ENCODE measurements around the gene ACKR3. TPM values are rescaled to one million over a fixed set of nuclear protein-coding genes. Genes with fewer than 3 reads are reported as not detected.

The ACKR3 gene
- total and polyA plus RNA-seq, 2 donors (not counting 1 experiment from before 2014, with no cell fraction given) = 7.1 to 15.3 TPM

DNA sequence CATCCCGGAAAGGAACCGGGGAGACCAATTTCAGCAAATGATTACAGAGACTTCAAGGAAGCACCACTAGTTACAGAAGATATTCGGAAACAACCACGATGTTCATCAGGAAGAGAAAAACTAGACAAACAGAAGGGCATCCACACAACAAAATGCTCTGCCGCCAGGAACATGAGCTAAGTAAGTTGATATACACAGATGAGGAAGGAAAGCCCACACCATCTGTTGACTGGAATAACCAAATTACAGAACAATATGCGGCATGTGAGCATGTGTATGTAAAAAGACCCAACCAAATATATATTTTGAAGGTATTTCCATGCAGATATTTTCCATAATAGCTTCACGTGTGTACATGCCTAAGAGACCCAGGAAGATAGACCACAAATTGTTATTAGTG, 47.0 kb downstream of the ACKR3 start:
- TF ChIP-seq, protein P1, sequence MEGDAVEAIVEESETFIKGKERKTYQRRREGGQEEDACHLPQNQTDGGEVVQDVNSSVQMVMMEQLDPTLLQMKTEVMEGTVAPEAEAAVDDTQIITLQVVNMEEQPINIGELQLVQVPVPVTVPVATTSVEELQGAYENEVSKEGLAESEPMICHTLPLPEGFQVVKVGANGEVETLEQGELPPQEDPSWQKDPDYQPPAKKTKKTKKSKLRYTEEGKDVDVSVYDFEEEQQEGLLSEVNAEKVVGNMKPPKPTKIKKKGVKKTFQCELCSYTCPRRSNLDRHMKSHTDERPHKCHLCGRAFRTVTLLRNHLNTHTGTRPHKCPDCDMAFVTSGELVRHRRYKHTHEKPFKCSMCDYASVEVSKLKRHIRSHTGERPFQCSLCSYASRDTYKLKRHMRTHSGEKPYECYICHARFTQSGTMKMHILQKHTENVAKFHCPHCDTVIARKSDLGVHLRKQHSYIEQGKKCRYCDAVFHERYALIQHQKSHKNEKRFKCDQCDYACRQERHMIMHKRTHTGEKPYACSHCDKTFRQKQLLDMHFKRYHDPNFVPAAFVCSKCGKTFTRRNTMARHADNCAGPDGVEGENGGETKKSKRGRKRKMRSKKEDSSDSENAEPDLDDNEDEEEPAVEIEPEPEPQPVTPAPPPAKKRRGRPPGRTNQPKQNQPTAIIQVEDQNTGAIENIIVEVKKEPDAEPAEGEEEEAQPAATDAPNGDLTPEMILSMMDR (IDR thresholded peaks at IDR 0.05) = no peak
- TF ChIP-seq EZH2 (IDR thresholded peaks at IDR 0.05; ENCODE audit: borderline replicate concordance, insufficient read depth, low read depth, low read length, poor library complexity, severe bottlenecking) = no peak
- Histone ChIP-seq H3K79me2 (ENCODE audit: control insufficient read depth, insufficient read depth, low read length) (no peaks in the 10 kb centered on the region), H2AFZ (ENCODE audit: insufficient read depth, low read depth, low read length, poor library complexity, severe bottlenecking) (no peak overlapping the region), H3K4me3 (ENCODE audit: control extremely low read depth in 1 of 5, extremely low read depth in 1 of 5, insufficient read depth in 1 of 5, low read depth in 2 of 5, low read length in 4 of 5) (no peak overlapping the region), H3K36me3 (replicated peaks in 1 of 2; ENCODE audit: control extremely low read depth in 1 of 2, control insufficient read depth in 1 of 2, extremely low read depth in 1 of 2, insufficient read depth in 2 of 2, low read length in 1 of 2) (no peaks in the 10 kb centered on the region), H3K4me1 (ENCODE audit: control insufficient read depth in 2 of 2, insufficient read depth in 2 of 2, low read length in 2 of 2) (no peaks in the 10 kb centered on the region), H3K27ac (ENCODE audit: low read length in 2 of 2) (no peak overlapping the region), H3K4me2 (replicated peaks; ENCODE audit: low read depth, low read length, poor library complexity, severe bottlenecking) (no peak overlapping the region), H3K27me3 (replicated peaks in 1 of 4; ENCODE audit: control extremely low read depth in 1 of 4, control insufficient read depth in 3 of 4, insufficient read depth in 4 of 4, low read length in 3 of 4) (no peaks in the 10 kb centered on the region), H3K9me3 (ENCODE audit: control extremely low read depth in 1 of 3, control insufficient read depth in 2 of 3, insufficient read depth in 1 of 3, low read length in 2 of 3) (no peaks in the 10 kb centered on the region), H4K20me1 (ENCODE audit: control insufficient read depth, insufficient read depth, low read length, poor library complexity, severe bottlenecking) (no peaks in the 10 kb centered on the region), H3K9ac (ENCODE audit: low read length) (no peak overlapping the region)
- ATAC-seq (ENCODE audit: low read depth) = no peak
- intact Hi-C loops (cut with micrococcal nuclease) = no loop called here
- CTCF ChIA-PET = no interaction called here
- Mint-ChIP-seq H3K27ac (no peak overlapping the region), H3K4me1 (no peaks in the 10 kb centered on the region), H3K9me3 (ENCODE audit: insufficient read depth) (no peaks in the 10 kb centered on the region), H3K27me3 (peaks cover 37% of the 10 kb centered on the region), H3K4me3 (no peak overlapping the region)
- no peak for DNase-seq
- POLR2A ChIA-PET = no interaction called here
- 88% methylated on average over 3 of the region's 7 CpGs for WGBS (ENCODE audit: insufficient coverage)

DNA sequence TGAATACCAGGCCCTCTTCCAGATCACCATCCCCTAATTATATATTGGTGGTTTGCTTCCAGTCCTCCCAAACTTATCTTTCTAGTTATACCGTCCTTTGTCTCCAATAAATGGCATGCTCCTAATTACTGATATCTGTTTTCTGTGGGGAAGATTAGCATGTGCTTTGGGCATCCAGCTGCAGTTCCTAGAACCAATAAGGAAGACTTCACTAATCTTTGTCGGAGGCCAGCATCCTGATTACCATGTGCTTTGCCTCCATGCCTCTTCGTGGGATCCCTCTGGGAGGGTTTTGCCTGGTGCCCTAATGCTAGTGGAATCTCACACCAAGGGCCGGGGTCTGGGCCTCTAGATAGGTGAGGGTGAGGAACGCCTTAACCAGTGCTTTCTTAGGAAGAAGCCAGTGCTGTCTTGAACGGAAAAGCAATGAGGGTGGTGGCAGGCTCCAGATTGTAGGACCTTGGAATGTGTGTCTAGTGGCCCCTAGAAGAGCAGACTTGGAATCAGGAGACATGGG, 47.7 kb downstream of the ACKR3 start:
- 86% methylated on average over 5 of the region's 6 CpGs for WGBS (ENCODE audit: insufficient coverage)
- ATAC-seq (ENCODE audit: low read depth) (no peak), DNase-seq (no peak)
- intact Hi-C loops (cut with micrococcal nuclease) = no loop called here
- Histone ChIP-seq H3K27me3 (replicated peaks in 1 of 4; ENCODE audit: control extremely low read depth in 1 of 4, control insufficient read depth in 3 of 4, insufficient read depth in 4 of 4, low read length in 3 of 4) (no peaks in the 10 kb centered on the region), H3K27ac (ENCODE audit: low read length in 2 of 2) (no peak overlapping the region), H4K20me1 (ENCODE audit: control insufficient read depth, insufficient read depth, low read length, poor library complexity, severe bottlenecking) (no peaks in the 10 kb centered on the region), H3K4me1 (ENCODE audit: control insufficient read depth in 2 of 2, insufficient read depth in 2 of 2, low read length in 2 of 2) (no peaks in the 10 kb centered on the region), H3K36me3 (replicated peaks in 1 of 2; ENCODE audit: control extremely low read depth in 1 of 2, control insufficient read depth in 1 of 2, extremely low read depth in 1 of 2, insufficient read depth in 2 of 2, low read length in 1 of 2) (no peaks in the 10 kb centered on the region), H3K9ac (ENCODE audit: low read length) (no peak overlapping the region), H3K9me3 (ENCODE audit: control extremely low read depth in 1 of 3, control insufficient read depth in 2 of 3, insufficient read depth in 1 of 3, low read length in 2 of 3) (no peaks in the 10 kb centered on the region), H3K4me2 (replicated peaks; ENCODE audit: low read depth, low read length, poor library complexity, severe bottlenecking) (no peak overlapping the region), H3K4me3 (ENCODE audit: control extremely low read depth in 1 of 5, extremely low read depth in 1 of 5, insufficient read depth in 1 of 5, low read depth in 2 of 5, low read length in 4 of 5) (no peak overlapping the region), H2AFZ (ENCODE audit: insufficient read depth, low read depth, low read length, poor library complexity, severe bottlenecking) (no peak overlapping the region), H3K79me2 (ENCODE audit: control insufficient read depth, insufficient read depth, low read length) (no peaks in the 10 kb centered on the region)
- H3K4me3 Mint-ChIP-seq = no peak overlapping the region
- no peaks in the 10 kb centered on the region for H3K4me1 Mint-ChIP-seq
- H3K9me3 Mint-ChIP-seq (ENCODE audit: insufficient read depth) = no peaks in the 10 kb centered on the region
- H3K27ac Mint-ChIP-seq = no peak overlapping the region
- ChIA-PET CTCF (no interaction called here), POLR2A (no interaction called here)
- peaks cover 34% of the 10 kb centered on the region for H3K27me3 Mint-ChIP-seq
- TF ChIP-seq EZH2 (IDR thresholded peaks at IDR 0.05; ENCODE audit: borderline replicate concordance, insufficient read depth, low read depth, low read length, poor library complexity, severe bottlenecking) = no peak
- TF ChIP-seq, protein P1 (IDR thresholded peaks at IDR 0.05) = no peak
